Measurements from ENCODE around the gene MVK.

DNA sequence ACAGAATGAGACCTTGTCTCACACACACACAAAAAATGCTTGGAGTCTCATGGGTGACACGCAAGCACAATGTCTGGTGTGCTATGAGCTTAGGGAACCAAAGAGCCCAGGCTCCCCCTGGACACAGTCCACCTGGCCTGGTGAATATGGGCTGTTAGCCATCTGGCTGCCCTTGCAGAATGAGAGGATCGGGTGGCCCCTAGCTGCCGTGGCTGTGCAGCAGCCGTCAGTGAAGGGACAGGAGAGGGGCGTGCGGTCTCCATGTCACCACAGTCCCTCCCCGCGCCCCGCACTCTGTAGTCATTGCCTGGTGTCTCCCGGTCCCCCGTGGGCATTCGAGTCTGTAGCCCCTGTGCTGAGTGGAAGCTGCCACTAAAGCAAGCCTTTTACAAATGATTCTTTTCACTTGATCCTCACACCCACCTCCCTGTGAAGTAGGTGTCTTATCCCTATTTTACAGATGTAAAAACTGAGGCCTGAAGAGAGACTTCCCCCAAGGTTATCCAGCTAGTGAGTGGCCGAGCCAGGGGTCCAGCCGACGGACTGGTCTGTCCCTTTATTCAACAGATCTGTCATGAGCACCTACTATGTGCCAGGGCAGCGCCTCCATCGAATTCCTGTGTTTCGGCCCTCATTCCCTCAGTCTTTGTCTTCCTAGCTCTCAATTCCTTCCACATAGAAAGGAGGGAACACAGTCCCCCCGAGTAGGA is 18.8 kb downstream of the MVK start:
- no peak for TF ChIP-seq POLR2AphosphoS5 (IDR thresholded peaks at IDR 0.05; ENCODE audit: low read depth)
- TF ChIP-seq, protein P1, sequence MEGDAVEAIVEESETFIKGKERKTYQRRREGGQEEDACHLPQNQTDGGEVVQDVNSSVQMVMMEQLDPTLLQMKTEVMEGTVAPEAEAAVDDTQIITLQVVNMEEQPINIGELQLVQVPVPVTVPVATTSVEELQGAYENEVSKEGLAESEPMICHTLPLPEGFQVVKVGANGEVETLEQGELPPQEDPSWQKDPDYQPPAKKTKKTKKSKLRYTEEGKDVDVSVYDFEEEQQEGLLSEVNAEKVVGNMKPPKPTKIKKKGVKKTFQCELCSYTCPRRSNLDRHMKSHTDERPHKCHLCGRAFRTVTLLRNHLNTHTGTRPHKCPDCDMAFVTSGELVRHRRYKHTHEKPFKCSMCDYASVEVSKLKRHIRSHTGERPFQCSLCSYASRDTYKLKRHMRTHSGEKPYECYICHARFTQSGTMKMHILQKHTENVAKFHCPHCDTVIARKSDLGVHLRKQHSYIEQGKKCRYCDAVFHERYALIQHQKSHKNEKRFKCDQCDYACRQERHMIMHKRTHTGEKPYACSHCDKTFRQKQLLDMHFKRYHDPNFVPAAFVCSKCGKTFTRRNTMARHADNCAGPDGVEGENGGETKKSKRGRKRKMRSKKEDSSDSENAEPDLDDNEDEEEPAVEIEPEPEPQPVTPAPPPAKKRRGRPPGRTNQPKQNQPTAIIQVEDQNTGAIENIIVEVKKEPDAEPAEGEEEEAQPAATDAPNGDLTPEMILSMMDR (conservative IDR thresholded peaks at IDR 0.05; ENCODE audit: low read depth in 2 of 2): no peak
- no peak for TF ChIP-seq EZH2 (IDR thresholded peaks at IDR 0.05; ENCODE audit: low read depth, unreplicated experiment)
- TF ChIP-seq, protein P2, sequence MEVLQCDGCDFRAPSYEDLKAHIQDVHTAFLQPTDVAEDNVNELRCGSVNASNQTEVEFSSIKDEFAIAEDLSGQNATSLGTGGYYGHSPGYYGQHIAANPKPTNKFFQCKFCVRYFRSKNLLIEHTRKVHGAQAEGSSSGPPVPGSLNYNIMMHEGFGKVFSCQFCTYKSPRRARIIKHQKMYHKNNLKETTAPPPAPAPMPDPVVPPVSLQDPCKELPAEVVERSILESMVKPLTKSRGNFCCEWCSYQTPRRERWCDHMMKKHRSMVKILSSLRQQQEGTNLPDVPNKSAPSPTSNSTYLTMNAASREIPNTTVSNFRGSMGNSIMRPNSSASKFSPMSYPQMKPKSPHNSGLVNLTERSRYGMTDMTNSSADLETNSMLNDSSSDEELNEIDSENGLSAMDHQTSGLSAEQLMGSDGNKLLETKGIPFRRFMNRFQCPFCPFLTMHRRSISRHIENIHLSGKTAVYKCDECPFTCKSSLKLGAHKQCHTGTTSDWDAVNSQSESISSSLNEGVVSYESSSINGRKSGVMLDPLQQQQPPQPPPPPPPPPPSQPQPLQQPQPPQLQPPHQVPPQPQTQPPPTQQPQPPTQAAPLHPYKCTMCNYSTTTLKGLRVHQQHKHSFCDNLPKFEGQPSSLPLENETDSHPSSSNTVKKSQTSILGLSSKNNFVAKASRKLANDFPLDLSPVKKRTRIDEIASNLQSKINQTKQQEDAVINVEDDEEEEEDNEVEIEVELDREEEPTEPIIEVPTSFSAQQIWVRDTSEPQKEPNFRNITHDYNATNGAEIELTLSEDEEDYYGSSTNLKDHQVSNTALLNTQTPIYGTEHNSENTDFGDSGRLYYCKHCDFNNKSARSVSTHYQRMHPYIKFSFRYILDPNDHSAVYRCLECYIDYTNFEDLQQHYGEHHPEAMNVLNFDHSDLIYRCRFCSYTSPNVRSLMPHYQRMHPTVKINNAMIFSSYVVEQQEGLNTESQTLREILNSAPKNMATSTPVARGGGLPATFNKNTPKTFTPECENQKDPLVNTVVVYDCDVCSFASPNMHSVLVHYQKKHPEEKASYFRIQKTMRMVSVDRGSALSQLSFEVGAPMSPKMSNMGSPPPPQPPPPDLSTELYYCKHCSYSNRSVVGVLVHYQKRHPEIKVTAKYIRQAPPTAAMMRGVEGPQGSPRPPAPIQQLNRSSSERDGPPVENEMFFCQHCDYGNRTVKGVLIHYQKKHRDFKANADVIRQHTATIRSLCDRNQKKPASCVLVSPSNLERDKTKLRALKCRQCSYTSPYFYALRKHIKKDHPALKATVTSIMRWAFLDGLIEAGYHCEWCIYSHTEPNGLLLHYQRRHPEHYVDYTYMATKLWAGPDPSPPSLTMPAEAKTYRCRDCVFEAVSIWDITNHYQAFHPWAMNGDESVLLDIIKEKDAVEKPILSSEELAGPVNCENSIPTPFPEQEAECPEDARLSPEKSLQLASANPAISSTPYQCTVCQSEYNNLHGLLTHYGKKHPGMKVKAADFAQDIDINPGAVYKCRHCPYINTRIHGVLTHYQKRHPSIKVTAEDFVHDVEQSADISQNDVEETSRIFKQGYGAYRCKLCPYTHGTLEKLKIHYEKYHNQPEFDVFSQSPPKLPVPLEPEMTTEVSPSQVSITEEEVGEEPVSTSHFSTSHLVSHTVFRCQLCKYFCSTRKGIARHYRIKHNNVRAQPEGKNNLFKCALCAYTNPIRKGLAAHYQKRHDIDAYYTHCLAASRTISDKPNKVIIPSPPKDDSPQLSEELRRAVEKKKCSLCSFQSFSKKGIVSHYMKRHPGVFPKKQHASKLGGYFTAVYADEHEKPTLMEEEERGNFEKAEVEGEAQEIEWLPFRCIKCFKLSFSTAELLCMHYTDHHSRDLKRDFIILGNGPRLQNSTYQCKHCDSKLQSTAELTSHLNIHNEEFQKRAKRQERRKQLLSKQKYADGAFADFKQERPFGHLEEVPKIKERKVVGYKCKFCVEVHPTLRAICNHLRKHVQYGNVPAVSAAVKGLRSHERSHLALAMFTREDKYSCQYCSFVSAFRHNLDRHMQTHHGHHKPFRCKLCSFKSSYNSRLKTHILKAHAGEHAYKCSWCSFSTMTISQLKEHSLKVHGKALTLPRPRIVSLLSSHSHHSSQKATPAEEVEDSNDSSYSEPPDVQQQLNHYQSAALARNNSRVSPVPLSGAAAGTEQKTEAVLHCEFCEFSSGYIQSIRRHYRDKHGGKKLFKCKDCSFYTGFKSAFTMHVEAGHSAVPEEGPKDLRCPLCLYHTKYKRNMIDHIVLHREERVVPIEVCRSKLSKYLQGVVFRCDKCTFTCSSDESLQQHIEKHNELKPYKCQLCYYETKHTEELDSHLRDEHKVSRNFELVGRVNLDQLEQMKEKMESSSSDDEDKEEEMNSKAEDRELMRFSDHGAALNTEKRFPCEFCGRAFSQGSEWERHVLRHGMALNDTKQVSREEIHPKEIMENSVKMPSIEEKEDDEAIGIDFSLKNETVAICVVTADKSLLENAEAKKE (CRISPR knock-in tag; IDR thresholded peaks at IDR 0.05): no peak
- no peak for TF ChIP-seq JUNB (IDR thresholded peaks at IDR 0.05; ENCODE audit: unreplicated experiment)
- TF ChIP-seq STAT1 (IDR thresholded peaks at IDR 0.05; ENCODE audit: unreplicated experiment): no peak
